ENCODE results near the gene SERINC2.
"Not testable (repeated sequence)": the region's sequence is repeated elsewhere in the genome, so short reads cannot be mapped to it uniquely, and the experiment has no call there.

Gene SERINC2

GRCh38 chr1:31383967-31384366 lies 29.0 kb upstream of the SERINC2 start:
- DNase-seq (ENCODE audit: low spot score) = no peak

- DNase-seq (ENCODE audit: low spot score) = not testable (repeated sequence)
Measured at GRCh38 chr1:31386576-31387243, 26.3 kb upstream of the SERINC2 start.

DNA sequence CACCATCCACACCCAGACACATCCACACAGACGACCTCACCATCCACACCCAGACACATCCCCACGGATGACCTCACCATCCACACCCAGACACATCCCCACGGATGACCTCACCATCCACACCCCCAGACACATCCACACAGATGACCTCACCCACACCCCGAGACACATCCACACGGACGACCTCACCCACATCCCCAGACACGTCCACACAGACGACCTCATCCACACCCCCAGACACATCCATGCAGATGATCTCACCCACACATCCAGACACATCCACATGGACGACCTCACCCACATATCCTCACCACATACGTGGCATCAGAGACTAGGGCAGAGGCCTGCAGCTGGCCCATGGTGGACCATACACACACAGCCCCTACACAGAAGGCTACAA lies 25.4 kb upstream of the SERINC2 start:
- DNase-seq (ENCODE audit: low spot score) = no peak

DNA sequence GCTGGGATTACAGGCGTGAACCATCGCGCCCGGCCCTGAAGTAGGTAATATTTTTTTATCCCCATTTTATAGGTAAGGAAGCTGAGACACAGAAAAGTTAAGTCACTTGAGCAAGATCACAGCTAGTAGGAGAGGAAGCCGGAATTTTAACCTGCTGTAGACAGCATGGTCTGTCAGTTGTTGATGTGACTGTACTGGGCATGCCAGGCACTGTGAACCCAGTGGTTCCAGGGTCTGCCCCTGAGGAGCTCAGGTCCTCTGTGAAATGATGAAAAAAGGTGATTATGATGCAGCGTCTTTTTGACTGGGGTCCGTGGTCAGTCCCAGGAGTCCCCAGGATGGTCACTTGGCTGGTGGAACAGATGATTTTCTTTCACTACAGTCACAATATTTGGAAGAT lies 23.4 kb upstream of the SERINC2 start:
- no peak for DNase-seq (ENCODE audit: low spot score)

DNA sequence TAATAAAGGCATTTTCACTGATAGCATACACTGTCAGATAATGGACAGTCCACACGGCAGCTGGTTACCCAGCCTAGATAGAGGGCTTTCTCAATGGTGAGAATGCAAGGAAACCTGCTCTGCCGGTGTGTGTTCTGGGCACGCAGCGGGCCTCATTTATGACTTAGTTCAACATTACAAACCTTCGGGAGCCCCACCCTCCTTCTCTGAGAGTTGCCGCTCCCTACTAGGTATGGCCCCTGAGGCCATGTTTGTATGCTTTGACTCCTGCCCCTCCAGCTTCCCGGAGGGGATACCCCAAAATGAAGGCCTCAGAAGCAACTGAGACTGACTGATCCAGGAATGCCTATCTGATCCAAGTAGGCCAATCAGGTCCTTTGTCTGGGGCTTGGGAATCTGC lies 22.9 kb upstream of the SERINC2 start:
- DNase-seq (ENCODE audit: low spot score) = no peak

DNA sequence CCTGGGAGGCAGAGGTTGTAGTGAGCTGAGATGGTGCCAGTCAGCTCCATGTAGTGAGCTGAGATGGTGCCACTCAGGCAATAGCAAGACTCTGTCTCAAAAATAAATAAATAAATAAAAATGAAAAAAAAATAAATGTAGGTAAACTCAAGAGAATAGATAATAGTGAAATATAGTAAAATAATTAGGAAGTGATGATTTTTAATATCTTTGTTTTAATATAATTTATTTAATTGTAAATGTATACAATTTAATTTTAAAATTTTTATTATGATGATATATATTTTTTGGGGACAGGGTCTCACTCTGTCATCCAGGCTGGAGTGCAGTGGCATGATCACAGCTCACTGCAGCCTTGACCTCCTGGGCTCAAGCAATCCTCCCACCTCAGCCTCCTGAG lies 19.6 kb upstream of the SERINC2 start:
- DNase-seq (ENCODE audit: low spot score) = no peak

DNA sequence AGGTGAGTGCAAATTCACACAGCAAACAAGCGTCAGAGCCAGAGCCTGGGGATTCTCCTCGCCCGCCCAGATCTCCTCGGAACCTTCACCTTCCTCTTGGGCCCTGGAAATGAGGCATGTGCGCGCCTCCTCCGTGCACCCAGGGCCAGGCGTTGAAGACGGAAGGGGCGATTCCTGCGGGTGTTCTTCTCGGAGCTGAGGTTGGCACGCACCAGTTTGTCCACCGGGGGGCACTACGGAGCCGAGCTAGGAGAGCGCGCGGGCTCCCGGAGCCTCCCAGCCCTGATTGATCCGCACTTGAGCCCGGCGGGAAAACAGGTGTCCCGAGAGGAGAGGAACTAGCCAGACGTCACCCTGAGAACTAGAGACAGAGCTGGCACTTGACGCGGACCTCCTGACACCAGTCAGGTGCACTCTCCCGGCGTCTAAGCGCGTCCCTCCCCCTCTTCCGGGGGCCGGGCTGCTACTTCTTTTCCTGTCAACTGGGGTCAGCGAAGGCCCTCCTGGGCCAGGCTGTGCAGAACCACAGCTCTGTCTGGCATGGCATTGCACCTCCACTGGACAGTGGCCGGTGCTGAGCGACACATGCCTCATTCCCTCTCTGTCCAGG lies 18.3 kb upstream of the SERINC2 start:
- DNase-seq (ENCODE audit: low spot score) = peak; percentile 80

DNA sequence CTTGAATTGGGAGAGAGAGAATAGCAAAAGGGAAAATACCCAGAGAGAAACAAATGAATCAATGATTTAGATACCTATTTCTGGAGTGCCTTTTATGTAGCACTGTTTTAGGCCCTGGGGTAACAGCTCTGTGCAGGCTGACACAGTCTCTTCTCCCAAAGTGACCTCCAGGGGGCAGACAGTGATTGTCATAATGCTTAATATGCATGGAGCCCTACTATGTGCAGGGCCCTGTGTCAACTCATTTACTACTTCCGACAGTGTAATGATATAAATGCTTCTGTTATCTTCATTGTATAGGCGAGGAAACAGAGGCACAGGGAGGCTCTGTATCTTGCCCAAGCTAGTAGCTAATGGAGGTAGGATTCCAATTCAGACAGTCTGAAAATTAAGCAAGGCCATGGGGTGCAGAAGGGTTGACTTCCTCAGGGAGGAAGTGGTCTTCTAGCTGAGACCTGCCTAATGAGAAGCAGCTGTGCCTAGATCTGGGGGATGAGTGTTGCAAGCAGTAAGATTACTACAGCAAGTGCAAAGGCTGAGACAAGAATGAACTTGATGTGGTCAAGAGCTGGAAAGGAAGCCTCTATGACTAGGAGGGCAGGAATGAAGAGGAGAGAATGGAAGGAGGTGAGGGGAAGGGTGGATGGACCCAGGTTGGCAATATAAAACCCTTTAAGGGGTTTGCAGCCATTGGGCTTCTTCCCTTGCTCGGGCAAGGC lies 16.2 kb upstream of the SERINC2 start:
- no peak for DNase-seq (ENCODE audit: low spot score)

- DNase-seq (ENCODE audit: low spot score) = no peak
Measured at GRCh38 chr1:31397360-31398095, 15.5 kb upstream of the SERINC2 start.

DNA sequence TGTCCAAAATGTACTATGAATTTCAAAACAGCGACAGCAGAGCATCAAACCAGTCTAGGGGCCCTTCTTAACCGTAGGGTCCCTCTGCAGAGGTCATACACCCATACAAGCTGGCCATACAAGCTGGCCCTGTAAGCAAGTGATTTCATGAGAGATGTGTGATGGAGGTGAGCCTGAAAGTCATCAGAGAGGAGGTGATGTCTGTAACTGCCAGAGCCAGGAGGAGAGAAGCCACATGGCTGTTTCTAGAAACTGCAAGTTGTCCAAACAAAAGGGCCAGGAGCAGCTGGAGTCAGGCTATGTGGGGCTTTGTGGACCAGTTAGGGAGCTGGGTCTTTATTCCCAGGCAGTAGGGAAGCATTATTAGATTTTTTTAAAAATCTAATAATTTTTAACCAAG lies 14.8 kb upstream of the SERINC2 start:
- DNase-seq (ENCODE audit: low spot score) = no peak

GRCh38 chr1:31399976-31400375 lies 13.0 kb upstream of the SERINC2 start:
- DNase-seq (ENCODE audit: low spot score) = no peak

DNA sequence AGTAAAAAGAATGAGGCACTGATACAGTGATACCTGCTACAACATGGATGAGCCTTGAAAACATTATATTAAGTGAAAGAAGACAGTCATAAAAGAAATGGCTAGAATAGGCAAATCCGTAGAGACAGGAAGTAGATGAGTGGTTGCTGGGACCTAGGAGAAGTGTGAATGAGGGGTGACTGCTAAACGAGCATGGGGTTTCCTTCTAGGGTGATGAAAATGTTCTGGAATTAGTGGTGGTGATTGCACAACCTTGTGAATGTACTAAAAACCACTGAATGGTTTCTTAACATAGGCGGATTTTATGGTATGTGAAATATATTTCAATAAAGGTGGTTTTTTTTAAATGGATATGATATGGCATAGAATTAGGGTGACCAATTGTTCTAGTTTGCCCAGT lies 12.6 kb upstream of the SERINC2 start:
- DNase-seq (ENCODE audit: low spot score) = no peak

DNA sequence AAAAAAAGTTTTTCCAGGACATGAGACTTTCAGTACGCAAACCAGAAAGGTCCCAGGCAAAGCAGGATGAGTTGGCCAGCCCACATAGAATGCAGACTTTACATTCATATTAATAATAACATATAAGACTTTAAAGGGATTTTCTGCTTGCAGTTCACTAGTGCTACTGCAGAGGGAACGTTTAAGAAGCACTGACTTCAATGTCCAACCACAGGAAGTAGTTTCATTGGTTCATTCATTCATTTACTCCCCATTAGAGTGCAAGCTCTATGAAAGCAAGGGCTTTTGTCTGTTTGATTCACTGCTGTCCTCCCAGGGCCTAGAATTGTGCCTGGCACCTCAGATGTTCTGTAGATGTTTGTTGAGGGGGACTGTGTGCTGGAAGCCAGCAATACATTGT lies 11.8 kb upstream of the SERINC2 start:
- no peak for DNase-seq (ENCODE audit: low spot score)

DNA sequence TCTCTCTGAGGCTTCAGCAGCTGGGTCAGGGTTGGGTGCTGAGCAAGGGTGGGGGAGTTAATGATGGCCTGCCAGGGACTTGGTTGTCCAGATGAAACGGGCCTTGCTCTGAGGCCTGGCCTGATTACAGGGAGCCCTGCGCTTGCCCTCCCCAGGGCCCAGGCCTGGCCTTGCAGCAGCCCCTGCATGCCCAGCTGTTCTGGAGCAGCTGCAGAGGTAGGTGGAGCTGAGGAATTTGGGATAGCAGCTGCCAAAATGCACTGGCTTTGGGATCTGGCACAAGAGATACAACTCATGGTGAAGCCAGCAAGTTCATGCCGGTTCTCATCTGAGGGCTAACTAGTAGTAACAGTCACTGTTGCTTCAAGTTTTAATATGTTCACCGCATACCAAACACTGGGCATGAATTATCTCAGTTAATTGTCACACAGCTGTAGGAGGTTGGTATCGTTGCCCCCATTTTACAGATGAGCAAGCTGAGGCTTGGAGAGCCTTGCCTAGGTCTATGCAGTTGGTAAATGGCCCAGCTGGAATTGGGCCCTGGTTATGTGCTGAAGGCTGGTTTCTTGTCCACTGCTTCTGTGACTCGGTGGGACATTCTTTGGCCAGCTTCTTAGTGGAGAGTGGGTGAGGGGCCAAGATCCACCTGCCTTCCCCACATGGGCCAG lies 7.3 kb upstream of the SERINC2 start:
- DNase-seq (ENCODE audit: low spot score) = no peak

- DNase-seq (ENCODE audit: low spot score) = no peak
Measured at GRCh38 chr1:31407029-31407626, 5.9 kb upstream of the SERINC2 start.

DNA sequence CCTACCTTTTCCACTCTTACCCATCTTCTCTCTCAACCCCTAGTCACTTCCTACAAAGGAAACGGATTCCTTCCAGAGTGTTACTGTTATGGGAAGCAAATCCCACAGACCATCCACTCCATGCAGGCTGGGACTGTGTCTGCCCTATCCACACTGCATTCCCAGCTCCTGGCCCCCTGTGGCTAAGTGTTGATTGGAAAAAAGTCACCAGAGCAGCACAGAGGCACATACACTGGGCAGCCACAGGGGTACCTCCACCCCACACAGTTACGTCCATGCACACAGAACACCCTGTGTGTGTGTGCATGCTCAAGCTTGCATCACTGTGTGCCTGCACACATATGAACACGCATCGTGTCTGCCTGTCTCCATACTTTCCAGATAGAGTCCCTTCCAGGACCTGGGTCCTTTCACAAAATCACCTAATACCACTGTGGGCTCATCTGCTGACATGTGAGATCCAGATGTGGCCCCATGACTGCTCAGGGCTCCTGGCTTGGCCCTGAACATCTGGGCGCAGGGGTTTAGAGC lies 4.2 kb upstream of the SERINC2 start:
- DNase-seq (ENCODE audit: low spot score) = no peak

DNA sequence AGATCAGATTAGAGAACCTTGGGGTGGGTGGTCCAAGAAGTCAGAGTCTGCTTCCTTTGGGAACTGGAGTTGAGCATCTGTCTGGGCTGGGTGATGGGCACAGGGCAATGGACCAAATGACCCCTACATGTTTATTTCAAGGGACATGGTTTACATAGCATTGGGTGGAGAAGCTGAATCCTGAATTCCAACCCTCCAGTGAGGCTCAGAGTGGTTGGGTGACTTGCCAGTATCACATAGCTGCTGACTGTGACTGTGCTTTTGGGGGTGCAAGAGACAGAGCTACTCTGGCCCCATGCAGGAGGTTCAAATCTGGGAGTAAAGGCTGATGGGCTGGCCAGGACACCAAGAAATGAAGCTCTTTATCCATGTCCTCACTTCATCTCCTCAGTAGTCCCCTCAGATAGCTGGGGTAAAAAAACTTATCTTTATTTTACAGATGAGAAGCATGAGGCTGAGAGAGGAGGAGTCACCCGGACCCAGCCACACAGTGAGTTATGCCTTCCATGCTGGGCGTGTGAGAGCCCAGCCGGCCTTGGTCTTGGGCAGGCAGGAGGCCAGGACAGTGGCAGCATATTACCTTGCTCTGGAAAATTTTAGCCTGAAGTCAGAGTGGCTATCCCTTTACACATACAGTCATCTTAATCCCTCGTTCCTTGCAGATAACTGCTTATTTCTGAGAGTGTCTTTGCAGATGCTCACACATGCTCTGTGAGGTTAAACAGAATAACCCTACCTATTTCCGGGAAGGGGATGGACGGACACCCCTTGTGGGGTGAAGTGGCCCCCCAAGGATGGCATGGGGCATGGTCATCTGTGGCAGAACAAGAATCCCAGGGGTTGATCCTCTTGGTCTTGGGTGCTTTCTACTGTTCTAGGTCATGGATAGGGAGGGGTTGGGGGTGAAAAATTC lies 2.8 kb upstream of the SERINC2 start:
- DNase-seq (ENCODE audit: low spot score) = no peak

DNA sequence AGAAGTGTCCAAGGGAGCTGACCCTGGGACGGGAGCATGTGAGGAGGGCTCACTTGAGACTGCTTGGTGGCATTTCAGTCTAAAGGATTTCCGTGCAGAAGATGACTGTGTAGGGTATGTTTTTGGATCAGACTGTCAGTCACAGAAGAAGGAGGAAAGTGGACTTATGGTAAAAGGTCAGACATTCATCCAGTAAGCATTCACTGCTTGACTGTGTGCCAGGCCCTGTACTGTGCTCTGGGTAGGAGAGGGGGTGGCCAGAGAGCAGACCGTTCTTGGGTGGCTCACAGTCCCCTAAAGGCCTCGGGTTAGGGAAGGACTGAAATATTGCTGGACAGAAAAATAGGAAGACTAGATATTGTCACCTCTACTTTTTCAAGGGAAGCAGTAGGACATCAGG lies 2.1 kb upstream of the SERINC2 start:
- DNase-seq (ENCODE audit: low spot score) = no peak

DNA sequence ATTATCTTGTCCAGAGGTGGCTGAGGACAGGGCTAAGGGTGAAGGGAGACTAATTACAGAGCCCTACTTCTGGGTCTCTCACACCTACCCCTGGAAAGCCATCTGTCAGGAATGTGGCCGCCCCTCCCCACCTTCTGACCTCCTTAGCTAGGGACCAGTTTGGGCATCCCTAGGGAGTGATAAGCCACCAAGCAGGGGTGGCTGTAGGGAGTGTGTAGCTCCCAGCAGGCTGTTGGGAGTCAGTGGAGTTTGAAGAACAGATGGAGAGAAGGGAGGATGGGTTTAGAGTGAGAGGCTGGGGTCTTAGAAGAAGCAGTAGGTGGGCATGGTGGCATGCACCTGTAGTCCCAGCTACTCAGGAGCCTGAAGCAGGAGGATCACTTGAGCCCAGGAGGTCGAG lies 808 bp upstream of the SERINC2 start:
- no peak for DNase-seq (ENCODE audit: low spot score)

DNA sequence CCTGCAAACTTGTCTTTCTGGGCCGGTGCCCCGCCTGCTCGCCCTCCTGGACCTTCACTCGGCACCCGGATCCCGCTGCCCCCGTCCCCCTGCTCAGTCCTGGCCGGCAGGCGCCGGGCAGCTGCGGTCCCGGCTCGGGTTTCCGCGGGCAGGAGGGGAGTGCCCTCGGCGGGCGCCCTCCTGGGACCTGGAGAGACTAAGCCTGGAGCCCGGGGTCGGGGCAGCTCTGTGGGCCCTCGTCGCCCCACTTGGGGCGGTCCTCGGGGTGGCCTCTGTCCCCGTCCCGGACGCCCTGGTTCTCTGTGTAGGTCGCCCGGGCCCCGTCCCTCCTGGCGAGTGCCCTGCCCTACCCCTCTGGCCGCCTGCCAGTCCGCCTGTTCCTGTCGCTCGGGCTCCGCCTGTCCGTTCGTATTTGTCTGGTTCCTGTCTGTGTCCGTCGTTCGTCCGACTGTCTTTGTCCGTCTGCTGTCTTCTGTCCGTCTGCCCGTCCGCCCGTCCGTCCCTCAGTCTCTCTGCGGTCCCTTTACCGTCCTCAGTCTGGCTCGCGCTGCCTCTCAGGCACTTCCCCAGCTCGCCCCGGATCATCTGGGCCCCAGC lies 490 bp downstream of the SERINC2 start:
- DNase-seq (ENCODE audit: low spot score) = no peak
